Measurements from ENCODE around the gene CADM1.

- peak; percentile 93 for TF ChIP-seq POLR2AphosphoS5 (IDR thresholded peaks at IDR 0.05; ENCODE audit: low read depth, low read length)
- TF ChIP-seq, protein P1, sequence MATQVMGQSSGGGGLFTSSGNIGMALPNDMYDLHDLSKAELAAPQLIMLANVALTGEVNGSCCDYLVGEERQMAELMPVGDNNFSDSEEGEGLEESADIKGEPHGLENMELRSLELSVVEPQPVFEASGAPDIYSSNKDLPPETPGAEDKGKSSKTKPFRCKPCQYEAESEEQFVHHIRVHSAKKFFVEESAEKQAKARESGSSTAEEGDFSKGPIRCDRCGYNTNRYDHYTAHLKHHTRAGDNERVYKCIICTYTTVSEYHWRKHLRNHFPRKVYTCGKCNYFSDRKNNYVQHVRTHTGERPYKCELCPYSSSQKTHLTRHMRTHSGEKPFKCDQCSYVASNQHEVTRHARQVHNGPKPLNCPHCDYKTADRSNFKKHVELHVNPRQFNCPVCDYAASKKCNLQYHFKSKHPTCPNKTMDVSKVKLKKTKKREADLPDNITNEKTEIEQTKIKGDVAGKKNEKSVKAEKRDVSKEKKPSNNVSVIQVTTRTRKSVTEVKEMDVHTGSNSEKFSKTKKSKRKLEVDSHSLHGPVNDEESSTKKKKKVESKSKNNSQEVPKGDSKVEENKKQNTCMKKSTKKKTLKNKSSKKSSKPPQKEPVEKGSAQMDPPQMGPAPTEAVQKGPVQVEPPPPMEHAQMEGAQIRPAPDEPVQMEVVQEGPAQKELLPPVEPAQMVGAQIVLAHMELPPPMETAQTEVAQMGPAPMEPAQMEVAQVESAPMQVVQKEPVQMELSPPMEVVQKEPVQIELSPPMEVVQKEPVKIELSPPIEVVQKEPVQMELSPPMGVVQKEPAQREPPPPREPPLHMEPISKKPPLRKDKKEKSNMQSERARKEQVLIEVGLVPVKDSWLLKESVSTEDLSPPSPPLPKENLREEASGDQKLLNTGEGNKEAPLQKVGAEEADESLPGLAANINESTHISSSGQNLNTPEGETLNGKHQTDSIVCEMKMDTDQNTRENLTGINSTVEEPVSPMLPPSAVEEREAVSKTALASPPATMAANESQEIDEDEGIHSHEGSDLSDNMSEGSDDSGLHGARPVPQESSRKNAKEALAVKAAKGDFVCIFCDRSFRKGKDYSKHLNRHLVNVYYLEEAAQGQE (IDR thresholded peaks at IDR 0.05; ENCODE audit: insufficient read depth in 1 of 2, low read depth in 2 of 2, low read length in 2 of 2), result peak in 1 of 2 experiments; percentile 51; a peak in 1 of 4 replicates
Measured at GRCh38 chr11:115504276-115505158, at the start of gene CADM1.

Measured in PFSK-1 (cell line).